ELF-1 (cell line): ENCODE data around the gene ZRANB3.

ENCODE experiments used
- DNase-seq: peaks from one replicate; pipeline ENCODE4 v3.0.0-alpha.2; 2016; ENCODE audit warnings: low read depth, low spot score

The ZRANB3 gene

DNA sequence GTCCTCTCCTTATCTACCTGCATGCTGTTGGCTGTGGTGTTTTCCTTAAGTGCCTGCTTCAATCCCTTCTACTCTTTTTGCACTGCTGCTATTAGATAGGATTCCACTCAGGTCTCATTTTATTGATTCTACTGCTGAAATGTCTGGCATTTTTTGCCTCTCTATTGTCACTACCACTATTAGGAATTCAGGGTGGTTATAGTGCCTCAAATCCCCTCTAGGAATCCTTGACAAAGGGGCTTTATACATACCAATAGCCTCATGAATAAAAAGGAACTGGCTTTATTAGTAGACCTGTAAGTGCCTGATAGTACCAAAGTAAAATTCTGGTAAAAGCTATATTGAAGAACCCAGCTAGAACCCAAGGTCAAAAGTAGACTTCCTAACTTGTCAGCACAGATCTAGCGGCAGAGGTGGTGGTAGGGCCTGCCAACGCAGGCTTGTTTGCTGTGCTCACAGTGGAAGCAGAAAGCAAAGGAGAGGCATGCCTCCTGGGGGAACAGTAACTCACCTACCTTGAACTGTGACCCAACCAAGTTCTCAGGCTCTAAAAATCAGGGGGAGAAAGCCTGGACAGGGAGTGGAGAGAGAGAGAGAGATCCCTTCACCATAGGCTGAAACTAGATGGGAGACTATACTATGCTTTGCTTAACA is 278.1 kb downstream of the ZRANB3 start:
- DNase-seq, result no peak

DNA sequence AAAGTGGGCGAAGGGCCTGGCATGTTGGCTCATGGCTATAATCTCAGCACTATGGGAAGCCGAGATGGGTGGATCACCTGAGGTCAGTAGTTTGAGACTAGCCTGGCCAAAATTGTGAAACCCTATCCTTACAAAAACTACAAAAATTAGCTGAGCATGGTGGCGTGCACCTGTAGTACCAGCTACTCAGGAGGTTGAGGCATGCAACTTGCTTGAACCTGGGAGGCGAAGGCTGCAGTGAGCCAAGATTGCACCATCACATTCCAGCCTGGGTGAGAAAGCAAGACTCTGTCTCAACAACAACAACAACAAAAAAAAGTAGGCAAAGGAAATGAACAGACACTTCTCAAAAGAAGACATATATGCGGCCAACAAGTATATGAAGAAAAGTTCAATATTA is 282.4 kb downstream of the ZRANB3 start:
- no peak for DNase-seq

DNA sequence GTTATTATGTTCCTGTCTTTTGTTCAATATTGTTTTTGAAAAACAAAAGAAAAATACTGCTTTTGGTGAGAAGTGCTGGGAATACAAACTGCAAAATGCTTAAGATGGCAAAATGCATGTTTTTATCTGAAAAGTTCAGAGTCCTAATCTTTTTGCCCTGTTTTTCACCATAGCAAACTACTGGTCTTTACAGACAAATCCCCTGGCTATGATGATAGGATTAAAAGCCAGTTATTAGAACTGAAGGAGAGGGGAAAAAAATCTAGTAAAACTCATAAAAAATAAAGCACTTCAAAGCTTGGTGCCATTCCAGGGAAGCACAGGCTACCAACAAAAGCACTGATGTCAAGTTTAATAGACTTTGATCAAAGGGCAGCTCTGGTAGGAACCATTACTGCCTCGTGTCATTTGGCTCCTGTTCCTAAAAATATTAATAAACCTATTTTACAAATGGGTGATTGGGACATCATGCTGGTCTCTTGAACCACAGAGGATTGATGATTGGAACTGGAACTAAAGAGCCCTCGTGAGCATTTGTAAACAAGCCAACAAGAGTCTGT is 284.2 kb downstream of the ZRANB3 start:
- no peak for DNase-seq

DNA sequence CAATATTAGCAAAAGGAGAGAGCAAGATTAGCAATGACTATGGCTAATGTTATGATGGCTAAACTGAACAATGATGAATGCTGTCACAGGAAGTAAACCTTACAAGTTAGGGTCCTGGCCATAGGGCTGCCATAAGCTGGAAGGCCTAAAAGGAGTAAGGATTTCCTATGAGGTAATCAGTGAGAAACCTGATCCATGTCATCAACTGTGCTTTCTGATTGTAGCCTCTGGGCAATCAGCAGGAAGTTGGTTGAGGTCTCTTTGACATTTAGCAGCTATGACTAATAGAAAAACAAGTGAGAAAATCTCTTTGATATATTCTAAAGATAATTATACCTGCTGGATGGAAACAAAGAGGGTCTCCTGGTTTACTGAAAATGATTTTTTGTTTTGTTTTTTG is 285.9 kb downstream of the ZRANB3 start:
- peak; percentile 51 for DNase-seq

DNA sequence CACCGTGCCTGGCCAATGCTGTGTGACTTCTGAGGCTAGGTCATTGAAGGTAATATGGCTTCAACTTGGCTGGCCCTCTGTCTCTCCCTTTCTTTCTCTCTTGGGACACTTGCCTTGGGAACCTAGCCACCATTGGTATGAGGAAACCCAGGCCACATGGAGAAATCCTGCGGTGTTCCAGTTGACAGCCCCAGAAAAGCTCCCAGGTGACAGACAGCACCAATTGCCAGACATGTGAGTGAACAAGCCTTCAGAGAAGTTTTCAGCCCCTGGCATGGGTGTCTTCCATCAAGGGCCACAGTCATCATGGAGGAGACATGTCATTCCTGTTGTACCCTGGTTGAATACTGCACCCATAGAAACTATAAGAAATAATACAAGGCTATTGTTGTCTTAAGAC is 292.4 kb downstream of the ZRANB3 start:
- DNase-seq, result no peak

DNA sequence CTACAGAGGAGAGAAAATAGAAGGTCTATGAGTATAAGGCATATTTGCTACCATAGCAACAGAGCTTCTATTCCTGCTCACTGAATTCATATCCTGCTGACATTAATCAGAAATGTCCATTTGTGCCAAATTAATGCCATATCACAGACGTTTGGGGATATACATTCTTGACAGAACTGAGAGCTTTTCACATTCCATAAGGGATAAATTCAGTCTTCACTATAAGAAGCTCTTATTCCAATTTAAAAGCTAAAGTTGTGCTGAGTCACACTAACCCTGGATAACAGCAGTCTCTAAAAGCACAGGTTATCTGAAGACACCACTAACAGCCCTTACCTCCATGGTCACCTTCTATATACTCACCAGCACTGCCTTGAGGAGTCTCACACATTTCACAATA is 300.9 kb downstream of the ZRANB3 start:
- no peak for DNase-seq

DNA sequence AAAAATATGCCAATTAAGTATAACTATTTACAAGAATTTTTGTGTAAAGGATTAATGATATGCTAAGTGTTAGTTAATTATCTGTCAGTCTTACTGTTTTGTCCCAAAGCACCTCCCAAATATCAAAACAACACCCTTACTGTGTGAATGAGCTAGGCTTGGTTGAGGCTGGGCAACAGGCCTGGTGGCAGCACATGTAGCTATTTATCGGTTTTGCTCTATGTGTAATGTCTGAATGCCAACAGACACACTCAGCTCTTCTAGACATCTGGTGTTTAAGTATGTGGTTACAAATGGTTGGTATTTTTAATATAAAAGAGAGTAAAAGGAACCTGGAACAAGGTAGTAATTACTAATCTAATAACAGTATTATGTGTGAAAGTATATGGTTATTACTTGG is 303.6 kb downstream of the ZRANB3 start:
- no peak for DNase-seq

DNA sequence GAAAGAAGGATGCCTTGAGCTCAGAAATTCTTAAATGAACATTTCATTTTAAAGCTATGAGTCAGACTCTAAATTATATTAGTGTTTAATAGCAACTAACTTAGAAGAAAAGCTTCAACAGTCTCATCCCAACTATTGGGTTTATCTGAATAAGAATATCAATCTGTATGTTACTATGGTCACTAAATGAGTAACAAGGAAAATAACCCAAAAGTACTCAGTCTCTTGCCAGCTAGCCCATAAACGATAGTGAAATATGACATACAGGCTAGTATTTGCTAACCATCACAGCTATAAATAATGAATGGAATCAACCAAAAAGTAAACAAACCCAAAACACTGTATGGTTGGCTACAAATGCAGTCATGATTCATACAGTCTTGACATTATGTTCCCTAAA is 304.1 kb downstream of the ZRANB3 start:
- DNase-seq, result no peak

DNA sequence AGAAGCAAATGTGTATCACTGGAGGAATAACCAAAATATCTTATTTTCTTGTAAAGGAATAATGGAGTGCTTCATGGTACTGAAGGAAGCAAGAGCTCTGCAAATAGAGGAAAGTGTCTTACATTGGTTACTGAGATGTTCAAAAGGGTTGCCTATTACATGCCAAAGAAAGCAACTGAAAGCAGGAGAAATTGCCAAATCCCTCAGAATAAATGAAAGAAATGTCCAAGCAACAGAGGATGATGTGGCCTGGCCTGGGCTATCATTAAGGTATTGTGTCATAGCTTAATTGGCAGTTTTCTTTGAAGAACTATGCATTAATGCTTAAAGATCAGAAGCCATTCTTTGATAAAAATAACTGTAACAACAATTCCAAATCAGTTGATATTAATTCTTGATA is 305.2 kb downstream of the ZRANB3 start:
- DNase-seq, result no peak

DNA sequence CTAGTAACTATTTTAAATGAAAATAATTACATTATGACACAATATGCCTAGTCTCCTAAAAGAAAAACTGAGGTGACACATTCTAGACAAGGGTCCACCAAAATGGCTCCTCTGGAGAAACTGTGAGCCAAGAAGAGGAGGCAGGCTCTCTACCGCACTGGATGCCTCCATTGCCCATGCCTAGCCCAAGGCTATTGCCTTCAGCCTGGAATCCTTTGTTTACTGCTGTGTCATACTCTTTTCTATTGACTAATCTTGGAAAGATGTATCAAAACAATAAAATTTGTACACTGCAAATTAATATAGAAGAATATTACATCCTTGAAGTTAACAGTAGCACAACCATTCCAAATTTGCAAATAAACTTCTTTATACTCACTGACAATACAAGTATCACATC is 311.8 kb downstream of the ZRANB3 start:
- DNase-seq, result no peak

DNA sequence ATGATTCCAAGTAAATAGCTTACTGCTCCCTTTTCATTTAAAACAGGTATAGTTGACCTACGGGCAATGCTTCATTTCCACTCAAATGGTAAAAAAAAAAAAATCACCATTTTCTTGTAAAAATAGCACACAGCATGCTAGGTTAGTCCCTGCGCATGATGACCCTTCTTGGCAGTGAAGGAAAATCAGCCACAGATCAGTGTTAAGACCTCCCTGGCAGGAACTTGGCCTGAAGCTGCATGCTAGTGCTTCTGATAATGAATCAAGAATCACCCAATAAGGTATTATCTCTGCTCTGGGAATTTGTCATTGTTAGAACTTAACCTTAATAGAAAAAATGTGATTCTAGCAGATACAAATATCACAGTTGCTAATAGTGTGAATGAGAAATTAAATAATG is 312.6 kb downstream of the ZRANB3 start:
- DNase-seq, result no peak

DNA sequence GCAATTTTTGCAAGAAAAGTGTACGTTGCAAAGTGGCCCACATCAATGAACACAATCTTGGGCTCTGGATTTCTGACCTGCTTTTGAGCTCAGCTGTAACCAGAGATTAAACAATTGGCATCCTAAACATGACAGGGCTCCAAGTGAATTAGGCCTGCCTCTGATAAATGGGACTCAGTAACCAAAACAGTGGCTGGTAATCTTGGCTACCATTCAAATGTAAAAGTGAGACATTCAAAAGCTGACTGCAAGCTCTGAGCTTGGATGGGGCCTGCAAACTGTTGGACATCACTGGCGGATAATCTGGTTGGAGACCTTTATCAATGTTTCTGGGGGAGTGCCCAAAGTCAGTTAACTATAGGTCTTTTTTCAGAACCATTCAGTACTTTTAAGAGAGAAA is 318.3 kb downstream of the ZRANB3 start:
- peak; percentile 44 for DNase-seq

DNA sequence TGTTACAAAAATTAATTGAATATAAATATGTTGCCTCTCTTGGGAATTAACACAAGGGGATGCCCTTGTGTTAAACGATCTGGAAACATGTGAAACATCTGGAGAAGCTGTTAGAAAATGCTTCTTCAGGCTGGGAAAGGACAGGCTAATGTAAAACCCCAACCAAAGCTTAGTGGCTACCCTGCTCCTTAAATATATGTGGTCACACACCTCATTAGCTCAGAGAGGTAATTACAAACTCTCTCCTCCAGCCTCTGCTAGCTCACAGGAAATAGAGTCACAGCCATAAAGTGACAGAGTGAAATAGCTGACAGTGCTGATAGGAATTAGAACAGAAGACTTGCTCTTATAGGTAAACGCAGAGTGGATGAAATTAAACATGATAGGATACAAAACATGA is 323.0 kb downstream of the ZRANB3 start:
- DNase-seq, result no peak

DNA sequence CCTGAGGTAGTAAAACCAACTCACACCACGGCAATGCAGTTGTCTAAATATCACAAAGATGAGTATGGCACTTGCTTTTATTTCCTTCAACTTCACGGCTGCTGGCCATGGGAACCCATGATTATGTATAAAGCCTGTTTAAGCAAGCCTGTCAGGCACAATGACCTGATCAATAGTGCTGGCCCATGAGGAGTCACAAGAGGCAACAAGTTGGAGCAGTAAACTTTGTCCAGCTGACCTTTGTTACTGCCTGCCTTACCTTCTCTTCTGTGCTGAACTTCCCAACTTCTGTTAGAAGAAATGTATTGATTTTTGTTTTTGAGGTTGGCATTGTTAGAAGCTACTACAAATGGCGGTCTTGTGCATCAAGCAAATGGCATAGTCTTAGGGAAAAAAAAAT is 327.1 kb downstream of the ZRANB3 start:
- no peak for DNase-seq

DNA sequence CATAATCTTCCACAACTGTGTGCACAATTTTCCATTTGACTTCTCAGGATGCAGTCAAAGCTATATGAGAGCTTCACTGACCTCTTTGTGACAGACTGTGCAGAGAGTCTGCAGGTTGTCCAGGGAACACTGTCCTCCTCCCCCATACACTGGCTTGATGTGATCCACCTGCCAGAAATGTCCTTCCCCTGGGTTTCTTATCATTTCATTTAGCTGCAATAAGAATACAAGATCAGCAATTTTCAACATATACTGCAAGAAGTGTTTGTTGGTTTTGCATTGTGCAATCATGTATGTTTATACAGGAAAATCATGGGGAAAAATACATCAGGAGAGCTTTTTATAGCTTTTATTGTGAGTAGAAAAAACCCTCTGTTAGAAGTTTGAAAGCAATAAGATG is 328.3 kb downstream of the ZRANB3 start:
- DNase-seq, result no peak

DNA sequence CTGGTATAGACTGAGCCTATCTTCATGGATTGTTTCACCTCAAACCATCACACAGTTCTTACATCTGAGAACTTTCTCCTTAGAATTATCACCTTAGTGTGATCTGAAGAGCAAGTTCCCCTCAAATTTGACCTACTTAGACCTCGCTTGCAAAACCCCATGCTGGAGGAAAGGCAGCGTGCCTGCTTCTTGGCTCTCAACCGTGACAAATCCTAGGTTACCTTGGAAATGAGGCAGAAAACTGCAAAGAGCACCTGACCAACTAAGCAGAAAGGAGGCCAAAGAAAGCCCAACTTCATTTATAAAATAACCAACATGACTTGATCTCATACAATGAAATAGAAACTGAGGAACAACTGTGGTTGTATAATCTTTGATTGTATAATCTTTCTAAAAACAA is 332.5 kb downstream of the ZRANB3 start:
- no peak for DNase-seq

DNA sequence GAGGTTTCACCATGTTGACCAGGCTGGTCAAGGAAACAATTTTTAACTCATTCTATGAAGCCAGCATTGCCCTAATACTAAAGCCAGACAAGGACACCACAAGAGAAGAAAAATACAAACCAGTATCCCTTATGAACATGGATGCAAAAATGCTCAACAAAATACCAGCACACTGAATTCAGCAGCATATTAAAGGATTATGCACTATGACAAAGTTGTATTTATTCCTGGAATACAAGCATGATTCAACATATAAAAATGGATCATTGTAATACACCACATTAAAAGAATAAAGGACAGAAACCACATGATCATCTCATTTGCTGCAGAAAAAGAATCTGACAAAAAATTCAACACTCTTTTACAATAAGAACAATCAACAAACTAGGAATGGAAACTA is 340.2 kb downstream of the ZRANB3 start:
- DNase-seq, result no peak

DNA sequence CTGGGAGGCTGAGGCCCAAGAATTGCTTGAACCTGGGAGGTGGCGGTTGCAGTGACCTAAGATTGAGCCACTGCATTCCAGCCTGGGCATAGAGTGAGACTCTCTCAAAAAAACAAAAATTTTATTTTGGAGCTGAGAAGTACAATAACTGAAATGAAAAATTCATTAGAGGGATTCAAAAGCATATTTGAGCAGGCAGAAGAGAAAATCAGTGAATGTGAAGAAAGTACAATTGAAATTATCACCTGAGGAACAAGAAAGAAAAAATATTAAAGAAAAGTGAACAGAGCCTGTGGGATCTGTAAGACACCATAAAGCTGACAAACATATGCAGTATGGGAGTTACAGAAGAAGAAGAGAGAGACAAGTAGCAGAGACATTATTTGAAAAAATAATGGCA is 341.9 kb downstream of the ZRANB3 start:
- no peak for DNase-seq

DNA sequence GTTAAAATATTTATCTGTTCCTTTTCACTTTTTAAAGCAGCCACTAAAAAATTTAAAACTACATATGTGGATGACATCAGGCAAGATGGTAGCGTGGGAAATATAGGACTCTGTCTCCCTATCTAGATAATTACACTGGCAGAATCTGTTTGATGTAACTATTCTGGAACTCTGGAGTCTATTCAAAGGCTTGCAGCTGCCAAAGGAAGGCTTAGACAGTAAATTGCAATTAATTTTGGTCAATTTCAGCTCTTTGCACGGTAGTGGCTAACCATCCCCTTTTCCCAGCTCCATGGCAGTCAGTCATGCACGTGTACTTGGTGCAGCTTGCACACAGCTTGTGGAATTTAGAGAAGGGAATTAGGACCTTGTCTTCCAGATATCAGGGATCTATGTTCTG is 343.7 kb downstream of the ZRANB3 start:
- no peak for DNase-seq

DNA sequence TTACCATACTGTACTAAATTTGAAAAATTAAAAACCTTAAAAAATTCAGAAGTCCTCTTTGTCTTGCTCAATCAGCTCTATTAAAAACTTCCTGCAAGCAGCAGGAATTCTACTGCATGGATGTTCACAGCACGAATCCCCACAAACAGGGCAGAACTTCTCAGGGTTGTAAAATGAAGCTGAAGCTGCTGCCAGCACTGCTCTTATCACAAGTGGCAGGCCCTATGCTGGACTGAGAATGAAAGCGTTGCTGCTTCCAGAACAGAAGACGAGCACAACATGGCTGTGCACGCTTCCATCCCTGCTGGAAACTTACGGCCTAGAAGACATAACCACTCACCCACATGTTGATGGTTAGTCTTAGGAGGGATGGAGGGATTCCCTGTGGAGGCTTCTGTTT is 345.0 kb downstream of the ZRANB3 start:
- DNase-seq, result no peak

DNA sequence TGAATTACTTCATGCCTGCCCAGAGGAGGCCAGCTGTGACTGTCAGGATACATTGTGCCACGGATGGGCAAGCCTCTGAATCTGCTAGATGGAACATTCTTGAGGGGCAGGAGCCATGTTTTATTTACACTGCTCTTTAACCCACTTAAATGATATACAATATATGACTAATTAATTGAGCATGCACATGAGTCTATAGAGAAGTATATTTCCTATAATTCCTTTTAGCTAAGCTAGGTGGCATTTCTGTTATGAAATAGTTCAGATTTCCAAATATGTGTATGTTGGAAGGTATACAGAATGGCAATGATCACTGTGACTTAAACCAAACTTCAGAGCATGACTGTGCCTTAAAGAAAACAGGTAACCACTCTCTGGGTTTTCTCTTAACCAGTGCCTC is 347.2 kb downstream of the ZRANB3 start:
- DNase-seq, result no peak

DNA sequence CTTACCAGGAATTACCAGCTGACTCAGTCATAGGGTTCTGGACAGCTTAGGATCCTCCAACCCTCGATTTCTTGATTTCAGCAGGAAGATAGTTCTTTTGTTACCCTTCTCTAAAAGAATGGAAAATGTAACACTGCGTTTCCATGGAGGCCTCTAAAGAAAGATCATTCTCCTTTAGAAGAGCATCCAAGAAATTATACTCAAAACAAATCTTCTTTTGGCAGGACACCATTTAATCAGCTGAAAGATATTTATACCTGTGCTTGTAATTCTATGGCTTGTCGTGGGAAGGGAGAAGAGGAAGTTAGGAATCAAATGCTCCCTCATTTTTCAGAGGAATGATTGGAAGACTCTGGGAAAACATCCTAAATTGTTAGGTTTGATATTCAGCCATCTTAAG is 348.4 kb downstream of the ZRANB3 start:
- DNase-seq, result no peak

DNA sequence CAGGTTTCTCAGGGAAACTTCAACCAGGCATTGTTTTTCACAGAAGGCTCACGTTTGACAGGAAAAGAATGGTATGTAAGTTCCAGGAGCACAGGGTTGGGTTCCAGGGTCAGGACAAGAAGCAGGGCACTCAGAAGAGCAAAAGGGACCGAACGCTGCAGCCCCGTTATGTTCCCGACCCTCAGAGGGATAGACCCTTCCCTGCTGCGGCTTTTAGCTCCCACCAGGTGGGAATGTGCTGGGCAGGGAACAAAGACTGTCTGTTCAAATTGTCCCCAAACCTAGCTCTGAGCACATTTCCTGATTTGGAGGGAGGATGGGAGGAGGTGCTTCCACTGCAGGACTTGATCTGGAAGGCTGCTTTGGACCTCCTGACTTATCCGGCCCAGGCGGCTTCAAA is 348.8 kb downstream of the ZRANB3 start:
- DNase-seq, result peak; percentile 16

DNA sequence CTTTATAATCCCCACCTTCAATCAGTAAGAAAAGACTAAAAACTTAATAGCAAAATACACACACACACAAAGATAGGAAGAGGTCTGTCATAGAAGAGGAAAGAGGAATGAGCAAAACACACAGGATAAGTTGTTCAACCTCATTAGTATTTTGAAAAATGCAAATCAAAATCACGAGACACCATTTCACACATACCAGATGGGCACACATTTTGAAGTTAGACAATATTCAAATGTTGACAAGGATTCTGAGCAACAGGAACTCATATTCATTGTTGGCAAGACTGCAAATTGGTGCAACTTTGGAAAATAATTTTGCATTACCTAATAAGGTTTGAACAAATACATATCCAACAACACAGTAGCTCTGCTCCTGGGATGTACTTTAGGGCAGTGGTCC is 351.3 kb downstream of the ZRANB3 start:
- no peak for DNase-seq
